Activated CD4-positive, CD25-positive, alpha-beta regulatory T cell treated with anti-CD3 and anti-CD28 coated beads, Interleukin-2, amount 50 U/mL, for 24 hours (primary cell): Measurements from ENCODE around the gene ATG16L1.

Experiments used
- ATAC-seq, 2 donors: fragments of 150-1000 bp; cut with Tn5 transposase; one replicate each; pipeline ENCODE4 v1.10.0; 2021; ENCODE audit warnings: mild to moderate bottlenecking in 1 of 2, moderate library complexity in 1 of 2

The ATG16L1 gene

GRCh38 chr2:233260661-233261060, 9.2 kb downstream of the ATG16L1 start:
- ATAC-seq, result no peak

GRCh38 chr2:233261819-233262555, 10.5 kb downstream of the ATG16L1 start:
- ATAC-seq, result no peak

GRCh38 chr2:233262562-233262961, 11.1 kb downstream of the ATG16L1 start:
- ATAC-seq, result no peak

- ATAC-seq, result no peak
Observed at GRCh38 chr2:233263045-233263570, 11.6 kb downstream of the ATG16L1 start.

GRCh38 chr2:233264667-233265066, 13.2 kb downstream of the ATG16L1 start:
- ATAC-seq, result no peak

- ATAC-seq, result no peak
Observed at GRCh38 chr2:233265899-233266431, 14.5 kb downstream of the ATG16L1 start.

- ATAC-seq, result no peak
Observed at GRCh38 chr2:233266481-233266880, 15.0 kb downstream of the ATG16L1 start.

- ATAC-seq, result peak; percentile 94
Observed at GRCh38 chr2:233267516-233268245, 16.2 kb downstream of the ATG16L1 start.

GRCh38 chr2:233270366-233270765, 18.9 kb downstream of the ATG16L1 start:
- no peak for ATAC-seq

GRCh38 chr2:233270951-233271350, 19.5 kb downstream of the ATG16L1 start:
- no peak for ATAC-seq

GRCh38 chr2:233271693-233272092, 20.2 kb downstream of the ATG16L1 start:
- no peak for ATAC-seq

GRCh38 chr2:233273120-233273519, 21.6 kb downstream of the ATG16L1 start:
- ATAC-seq, result peak; percentile 56 to 67

GRCh38 chr2:233275223-233275622, 23.8 kb downstream of the ATG16L1 start:
- no peak for ATAC-seq

- no peak for ATAC-seq
Observed at GRCh38 chr2:233278921-233279320, 27.4 kb downstream of the ATG16L1 start.

GRCh38 chr2:233280114-233280693, 28.7 kb downstream of the ATG16L1 start:
- ATAC-seq, result no peak

- ATAC-seq, result no peak
Observed at GRCh38 chr2:233281553-233281952, 30.1 kb downstream of the ATG16L1 start.

- ATAC-seq, result no peak
Observed at GRCh38 chr2:233281992-233282603, 30.6 kb downstream of the ATG16L1 start.

GRCh38 chr2:233285921-233286320, 34.4 kb downstream of the ATG16L1 start:
- ATAC-seq, result no peak

- no peak for ATAC-seq
Observed at GRCh38 chr2:233287871-233288270, 36.4 kb downstream of the ATG16L1 start.

- ATAC-seq, result no peak
Observed at GRCh38 chr2:233288663-233289062, 37.2 kb downstream of the ATG16L1 start.

GRCh38 chr2:233289648-233290047, 38.2 kb downstream of the ATG16L1 start:
- ATAC-seq, result no peak

GRCh38 chr2:233290051-233290845, 38.8 kb downstream of the ATG16L1 start:
- no peak for ATAC-seq
